Measurements from ENCODE around the gene BTN3A1.
"Not testable (repeated sequence)": the region's sequence is repeated elsewhere in the genome, so short reads cannot be mapped to it uniquely, and the experiment has no call there.

DNA sequence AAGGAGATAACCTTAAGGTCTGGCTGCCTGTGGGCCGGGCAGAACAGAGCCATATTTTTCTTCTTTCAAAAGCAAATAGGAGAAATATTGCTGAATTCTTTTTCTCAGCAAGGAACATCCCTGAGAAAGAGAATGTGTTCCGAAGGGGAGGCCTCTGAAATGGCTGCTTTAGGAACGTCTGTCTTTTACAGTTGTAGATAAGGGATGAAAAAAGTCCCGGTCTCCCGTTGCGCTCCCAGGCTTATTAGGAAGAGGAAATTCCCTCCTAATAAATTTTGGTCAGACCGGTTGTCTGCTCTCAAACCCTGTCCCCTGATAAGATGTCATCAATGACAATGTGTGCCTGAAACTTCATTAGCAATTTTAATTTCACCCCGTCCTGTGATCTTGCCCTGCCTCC lies 31.6 kb downstream of the BTN3A1 start:
- TF ChIP-seq, protein P1, sequence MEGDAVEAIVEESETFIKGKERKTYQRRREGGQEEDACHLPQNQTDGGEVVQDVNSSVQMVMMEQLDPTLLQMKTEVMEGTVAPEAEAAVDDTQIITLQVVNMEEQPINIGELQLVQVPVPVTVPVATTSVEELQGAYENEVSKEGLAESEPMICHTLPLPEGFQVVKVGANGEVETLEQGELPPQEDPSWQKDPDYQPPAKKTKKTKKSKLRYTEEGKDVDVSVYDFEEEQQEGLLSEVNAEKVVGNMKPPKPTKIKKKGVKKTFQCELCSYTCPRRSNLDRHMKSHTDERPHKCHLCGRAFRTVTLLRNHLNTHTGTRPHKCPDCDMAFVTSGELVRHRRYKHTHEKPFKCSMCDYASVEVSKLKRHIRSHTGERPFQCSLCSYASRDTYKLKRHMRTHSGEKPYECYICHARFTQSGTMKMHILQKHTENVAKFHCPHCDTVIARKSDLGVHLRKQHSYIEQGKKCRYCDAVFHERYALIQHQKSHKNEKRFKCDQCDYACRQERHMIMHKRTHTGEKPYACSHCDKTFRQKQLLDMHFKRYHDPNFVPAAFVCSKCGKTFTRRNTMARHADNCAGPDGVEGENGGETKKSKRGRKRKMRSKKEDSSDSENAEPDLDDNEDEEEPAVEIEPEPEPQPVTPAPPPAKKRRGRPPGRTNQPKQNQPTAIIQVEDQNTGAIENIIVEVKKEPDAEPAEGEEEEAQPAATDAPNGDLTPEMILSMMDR (IDR thresholded peaks at IDR 0.05; ENCODE audit: low read depth, low read length, poor library complexity, severe bottlenecking) = not testable (repeated sequence)
- TF ChIP-seq EZH2phosphoT487 (IDR thresholded peaks at IDR 0.05; ENCODE audit: borderline replicate concordance, low read length) = not testable (repeated sequence)

Data from DOHH2 (cell line).